ENCODE data around the gene RGL3.
A peak's percentile ranks its signal among the peaks of the same experiment; 100 is the strongest.
"Not testable (repeated sequence)": the region's sequence is repeated elsewhere in the genome, so short reads cannot be mapped to it uniquely, and the experiment has no call there.

RGL3 gene

DNA sequence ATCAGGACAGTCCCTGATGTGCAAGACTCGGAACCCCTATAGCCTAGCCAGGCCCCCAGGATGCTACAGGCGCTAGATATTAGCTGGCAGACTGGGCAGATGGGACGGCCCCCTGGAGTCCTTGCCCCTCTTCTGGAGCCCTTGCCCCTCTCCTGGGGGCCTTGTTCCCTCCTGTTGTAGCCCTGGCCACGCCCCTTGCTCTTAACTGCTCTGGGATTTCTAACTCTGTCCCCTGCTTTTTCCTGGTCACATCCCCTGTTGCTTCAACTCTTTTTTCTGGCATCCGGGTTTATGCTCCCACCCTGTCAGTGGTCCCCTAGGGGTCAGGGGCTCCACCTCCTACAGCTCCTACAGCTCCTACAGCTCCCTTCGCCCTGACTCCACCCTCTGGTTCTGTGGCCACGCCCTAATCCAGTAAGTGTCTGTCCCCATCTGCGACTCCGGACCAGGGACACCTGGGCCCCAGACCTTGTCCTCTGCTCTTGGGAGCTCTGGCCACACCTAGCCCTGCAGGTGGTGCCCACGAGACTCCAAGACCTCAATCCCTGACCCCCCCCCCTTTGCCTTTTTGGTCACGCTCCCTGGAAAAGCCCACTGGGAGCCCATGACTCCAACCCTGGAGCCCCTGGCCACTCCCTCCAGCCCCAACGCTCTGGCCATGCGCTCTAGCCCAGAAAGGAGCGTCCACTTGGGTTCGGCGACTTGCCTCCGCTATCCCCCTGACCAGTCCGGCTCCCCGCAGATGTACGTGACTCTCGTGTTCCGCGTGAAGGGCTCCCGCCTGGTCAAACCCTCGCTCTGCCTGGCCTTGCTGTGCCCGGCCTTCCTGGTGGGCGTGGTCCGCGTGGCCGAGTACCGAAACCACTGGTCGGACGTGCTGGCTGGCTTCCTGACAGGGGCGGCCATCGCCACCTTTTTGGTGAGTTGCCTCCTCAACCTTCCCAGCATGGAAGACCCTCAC lies 57.1 kb downstream of the RGL3 start:
- DNase-seq (ENCODE audit: low spot score): peak; percentile 77

DNA sequence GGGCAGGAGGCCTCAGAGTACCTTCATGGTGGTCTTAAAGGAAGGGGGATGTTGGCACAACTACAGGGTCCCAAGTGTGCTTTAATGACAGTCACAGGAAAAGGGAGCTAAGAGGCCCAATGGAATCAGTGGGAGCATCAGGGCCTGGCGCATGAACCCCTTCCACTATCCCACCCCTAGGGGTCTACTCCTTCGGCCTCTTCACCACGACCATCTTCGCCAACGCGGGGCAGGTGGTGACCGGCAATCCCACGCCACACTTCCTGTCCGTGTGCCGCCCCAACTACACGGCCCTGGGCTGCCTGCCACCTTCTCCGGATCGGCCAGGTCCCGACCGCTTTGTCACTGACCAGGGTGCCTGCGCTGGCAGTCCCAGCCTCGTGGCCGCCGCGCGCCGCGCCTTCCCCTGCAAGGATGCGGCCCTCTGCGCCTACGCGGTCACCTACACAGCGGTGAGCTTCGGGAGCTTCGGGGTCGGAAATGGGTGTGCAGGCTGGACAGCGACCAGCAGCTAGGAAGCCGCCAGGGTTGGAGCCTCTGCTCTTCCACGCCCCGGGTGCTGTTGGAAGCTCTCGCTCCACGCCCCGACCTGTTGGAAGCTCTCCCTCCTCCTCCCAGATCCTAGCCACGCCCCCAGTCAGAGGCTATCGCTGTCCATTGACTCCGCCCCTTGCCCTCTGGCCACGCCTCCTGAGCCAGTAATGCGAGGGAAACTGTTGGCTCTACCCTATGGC lies 57.9 kb downstream of the RGL3 start:
- DNase-seq (ENCODE audit: low spot score): peak; percentile 94

DNA sequence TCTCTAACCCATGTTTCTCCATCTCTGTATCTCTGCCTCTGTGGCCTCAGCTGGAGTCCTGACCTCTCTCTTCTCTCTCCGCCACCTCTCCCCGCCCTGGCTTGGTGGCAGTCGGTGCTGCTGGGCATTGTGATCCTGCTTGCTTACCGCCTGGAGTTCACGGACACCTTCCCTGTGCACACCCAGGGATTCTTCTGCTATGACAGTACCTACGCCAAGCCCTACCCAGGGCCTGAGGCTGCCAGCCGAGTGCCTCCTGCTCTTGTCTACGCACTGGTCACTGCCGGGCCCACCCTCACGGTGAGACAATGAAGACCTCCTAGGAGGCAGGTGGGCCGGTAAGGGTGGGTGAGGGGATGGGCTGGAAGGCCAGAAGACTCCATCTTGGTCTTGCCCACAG lies 59.7 kb downstream of the RGL3 start:
- DNase-seq (ENCODE audit: low spot score): no peak

DNA sequence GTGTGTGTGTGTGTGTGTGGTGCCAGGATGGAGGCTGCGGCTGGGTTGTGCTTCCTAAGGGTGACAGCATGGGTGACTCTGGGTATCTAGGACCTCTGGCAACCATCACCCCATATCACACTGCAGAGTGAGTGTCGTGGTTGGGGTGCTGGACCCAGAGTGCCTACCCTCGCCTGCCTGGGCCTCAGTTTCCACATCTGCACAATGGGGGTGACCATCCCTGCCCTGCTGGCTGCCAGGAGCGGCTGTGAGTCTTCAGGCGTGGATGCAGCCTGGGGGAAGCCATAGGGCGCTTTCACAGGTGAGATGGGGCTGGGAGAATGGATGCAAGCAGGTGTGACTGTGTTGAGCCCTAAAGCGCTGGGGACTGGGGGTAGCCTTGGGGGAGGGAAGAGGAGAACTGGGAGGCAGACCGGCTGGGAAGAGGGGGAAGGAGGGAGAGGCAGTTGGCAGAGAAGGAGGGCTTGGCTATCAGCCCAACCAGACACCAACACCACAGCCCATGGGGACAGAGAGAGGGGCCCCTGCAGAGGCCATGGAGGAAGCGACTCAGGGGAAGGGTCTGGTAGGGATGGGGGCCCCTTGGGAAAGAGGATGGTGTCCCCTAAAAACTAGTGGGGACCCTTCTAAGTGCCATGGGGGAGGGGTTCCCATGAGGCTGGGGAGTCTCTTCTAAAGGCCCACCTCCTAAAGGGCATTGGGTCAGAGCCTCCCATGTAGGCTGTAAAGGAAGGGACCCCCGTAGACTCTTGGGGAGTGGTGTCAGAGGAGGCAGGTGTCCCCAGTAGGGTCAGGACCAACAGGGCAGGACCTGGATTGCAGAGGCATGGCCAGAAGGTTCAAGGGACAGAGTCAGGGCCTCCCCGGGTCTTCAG lies 62.2 kb downstream of the RGL3 start:
- DNase-seq (ENCODE audit: low spot score): peak; percentile 3

DNA sequence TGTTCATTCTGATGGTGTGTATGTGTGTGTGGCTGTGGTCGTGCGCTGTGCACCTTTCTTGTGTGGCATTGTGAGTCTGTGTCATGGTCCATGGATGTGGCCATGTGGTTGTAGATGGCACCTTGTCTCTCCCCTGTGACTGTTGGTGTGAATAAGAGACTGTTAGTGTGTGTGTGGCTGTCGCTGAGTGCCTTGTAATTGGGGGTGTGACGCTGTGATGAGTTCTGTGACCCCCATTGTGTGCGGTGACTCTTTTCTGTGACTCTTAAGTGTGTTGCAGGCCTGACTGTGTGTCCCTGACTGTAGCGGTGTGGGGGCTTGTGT lies 63.1 kb downstream of the RGL3 start:
- no peak for DNase-seq (ENCODE audit: low spot score)

DNA sequence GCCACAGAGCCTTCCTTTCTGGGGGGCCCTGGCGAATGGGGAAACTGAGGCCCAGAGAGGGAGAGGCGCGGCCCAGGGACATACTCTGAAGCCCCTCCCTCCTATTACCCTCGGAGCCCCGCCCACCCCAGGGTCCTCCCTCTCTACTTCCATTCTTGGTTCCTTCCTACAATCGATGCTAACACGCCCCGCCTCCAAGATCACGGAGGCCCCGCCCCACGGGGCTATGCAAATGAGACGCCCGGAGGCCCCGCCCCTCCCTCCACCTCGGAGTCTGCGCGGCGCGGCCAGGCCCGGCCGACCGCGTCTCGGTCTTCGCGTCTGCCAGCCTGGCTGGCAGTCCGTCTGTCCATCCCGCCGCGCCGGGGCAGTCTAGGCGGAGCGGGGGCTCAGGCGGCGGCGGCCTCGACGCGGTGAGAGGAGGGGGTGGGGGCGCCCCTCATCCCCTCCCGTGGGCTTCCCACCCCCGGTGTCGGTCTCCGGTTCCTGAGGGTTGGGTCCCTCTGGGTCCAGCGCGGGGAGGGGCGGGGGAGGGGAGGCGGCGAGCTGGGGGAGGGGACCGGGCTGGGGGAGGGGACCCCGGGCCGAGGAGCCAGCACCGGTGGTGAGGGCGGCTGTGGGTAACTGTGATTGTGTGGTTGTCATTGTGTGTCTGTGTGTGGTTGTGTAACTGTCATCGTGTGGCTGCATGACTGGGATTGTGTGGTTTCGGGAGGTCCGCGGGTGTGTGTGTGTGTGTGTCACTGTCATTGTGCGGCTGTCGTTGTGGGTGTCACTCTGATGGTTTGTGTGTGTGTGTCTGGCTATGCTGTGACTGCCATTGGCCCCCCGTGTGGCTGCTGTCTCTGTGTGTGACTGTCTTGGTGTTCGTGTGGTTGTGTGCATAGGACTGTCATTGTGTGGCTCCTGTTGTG lies 63.7 kb downstream of the RGL3 start, which contains the start of gene PLPPR2:
TSS of gene PLPPR2 (plus strand) at position 273 of the 914 bp plus-strand sequence. CDS start 2,242 bp downstream, outside the sequence.
- peak; percentile 96 for DNase-seq (ENCODE audit: low spot score)

DNA sequence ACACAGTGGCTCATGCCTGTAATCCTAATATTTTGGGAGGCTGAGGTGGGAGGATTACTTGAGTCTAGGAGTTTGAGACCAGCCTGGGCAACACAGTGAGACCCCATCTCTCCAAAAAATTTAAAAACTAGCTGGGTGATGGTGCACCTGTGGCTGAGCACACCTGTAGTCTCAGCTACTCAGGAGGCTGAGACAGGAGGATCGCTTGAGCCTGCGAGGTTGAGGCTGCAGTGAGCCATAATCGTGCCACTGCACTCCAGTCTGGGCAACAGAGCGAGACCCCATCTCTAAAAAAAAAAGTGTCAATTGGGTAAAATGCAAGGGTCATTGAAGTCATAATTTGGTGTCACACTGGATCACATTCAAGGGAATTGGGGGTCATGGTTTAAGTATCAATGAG lies 65.0 kb downstream of the RGL3 start:
- not testable (repeated sequence) for DNase-seq (ENCODE audit: low spot score)

DNA sequence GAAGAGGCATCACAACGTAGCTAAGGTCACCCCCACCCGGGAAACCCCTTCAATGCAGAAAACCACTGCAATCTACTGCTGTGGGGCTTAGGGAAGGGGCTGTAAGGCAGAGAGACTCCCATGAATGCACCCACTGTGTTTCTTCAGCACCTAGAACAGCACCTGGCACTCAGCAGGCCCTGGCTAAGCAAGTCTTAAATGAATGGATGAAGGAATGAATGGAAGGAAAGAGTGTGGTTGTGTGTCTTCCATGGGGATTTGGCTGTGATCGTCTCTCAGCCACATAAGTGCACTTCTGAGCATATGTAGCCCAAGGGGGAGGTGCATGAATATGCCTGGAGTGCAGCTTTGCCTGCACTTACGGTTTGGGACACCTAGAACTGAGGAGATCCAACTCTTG lies 69.9 kb downstream of the RGL3 start:
- no peak for DNase-seq (ENCODE audit: low spot score)

DNA sequence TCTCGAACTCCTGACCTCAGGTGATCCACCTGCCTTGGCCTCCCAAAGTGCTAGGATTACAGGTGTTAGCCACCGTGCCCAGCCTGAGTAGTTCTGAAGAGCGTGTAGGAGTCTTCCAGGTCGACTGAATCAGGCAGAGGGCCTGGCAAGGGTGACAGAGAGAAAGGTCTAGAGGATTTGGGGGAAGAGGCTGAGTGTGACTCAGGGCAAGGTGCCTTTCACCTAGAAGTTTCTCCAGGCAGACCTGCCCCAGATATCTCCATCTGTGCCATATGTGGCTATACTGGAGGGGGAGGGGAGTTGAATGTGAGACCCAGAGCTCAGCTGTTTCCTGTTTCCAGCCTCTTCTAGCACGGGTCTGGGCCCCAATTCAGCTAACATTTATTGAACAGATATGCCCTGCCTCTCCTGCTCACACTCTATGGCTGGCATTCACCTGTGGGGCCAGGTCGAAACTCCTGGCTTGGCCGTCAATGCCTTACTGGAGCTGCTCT lies 71.5 kb downstream of the RGL3 start:
- no peak for DNase-seq (ENCODE audit: low spot score)

DNA sequence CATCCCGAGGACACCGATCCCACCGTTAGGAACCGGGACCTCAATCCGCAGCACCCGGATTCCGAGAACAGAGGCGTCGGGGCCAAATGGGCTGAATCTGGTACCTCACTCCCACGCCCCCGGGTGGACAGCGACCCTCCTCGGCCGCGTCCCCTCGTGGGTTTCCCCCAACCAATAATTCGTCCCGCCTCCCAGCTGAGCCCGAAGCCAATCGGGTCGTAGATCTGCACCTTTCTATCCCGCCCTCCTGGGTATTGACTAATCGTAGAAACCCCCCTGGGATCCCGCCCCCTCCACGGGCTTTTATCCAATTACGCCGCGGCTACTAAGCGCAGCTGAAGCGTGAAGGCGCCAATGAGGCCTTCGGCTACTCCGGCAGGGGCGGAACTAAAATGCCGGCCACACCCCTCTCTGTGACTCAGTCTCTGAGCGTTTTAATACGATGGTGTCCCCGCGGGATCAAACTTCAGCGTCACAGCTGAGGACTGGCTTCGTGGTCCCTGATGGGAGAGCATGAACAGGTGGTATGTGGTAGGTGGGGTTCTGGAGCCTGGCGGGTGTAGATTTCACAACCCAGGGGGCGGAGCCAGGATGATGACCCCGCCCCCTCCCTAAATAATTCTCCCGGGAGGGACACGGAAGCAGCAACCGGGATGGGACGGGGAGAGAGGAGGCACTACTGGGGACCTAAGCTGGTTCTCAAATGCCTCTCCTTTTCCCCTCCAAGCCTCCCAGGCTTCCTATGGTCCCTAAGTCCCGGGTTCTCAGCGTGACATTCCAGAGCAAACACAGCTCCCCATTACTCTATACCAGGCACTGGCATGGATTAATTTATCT lies 72.8 kb downstream of the RGL3 start, which contains the start of the genes CCDC159 and TMEM205:
TSS of gene CCDC159 (plus strand) at position 416 of the 837 bp plus-strand sequence. CDS start at position 504, 88 bp downstream.
TSS of gene TMEM205 (minus strand) at position 165 of the 837 bp plus-strand sequence. CDS start 649 bp downstream, outside the sequence.
- DNase-seq (ENCODE audit: low spot score): peak; percentile 94

DNA sequence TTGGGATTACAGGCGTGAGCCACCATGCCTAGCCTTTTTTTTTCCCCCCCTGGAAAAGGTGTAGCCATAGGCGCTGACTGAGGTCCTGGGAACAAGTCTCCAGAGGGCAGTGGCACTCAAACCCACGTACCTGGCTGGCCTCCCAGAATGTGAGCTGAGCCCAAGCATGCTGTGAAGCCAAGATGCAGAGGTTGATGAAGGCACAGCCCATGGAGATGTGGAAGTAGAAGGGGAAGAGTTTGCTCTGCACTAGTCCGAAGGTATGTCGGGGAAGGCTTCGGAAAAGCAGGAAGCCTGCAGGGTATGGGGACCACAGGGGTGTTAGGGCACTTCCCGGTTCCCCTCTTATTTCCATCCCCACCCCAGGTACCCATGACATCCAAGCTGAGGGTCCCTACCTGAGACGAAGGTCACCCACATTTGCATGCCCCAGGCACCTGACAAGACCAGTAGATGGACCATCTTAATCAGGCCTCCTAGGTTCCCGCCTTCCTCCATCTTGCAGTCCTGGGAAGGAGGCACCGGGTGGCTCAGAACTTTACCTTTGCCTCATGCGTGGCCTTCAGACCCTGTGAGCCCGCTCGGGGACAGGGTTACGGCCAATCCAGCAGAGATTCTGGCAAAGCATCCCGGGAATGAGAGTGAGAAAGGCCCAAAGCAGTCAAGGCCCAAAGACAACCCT lies 73.9 kb downstream of the RGL3 start:
- DNase-seq (ENCODE audit: low spot score): no peak

Measured in iPS-NIHi11 (cell line).